T-helper 1 cell treated with Interleukin-12 subunit alpha and Interleukin-12 subunit beta and Interleukin-4 antibody, amounts not matched to agents 30 μg/mL and 1 μg/mL, for 36 hours (primary cell): ENCODE data around the gene HDAC8.
"Not testable (repeated sequence)": the region's sequence is repeated elsewhere in the genome, so short reads cannot be mapped to it uniquely, and the experiment has no call there.

Source experiments
- H3K27ac Mint-ChIP-seq: one replicate; pipeline ENCODE4 v1.8.0; 2021; ENCODE audit warnings: mild to moderate bottlenecking, mixed read lengths
- H3K27me3 Mint-ChIP-seq: one replicate; pipeline ENCODE4 v1.8.0; 2021; ENCODE audit warnings: low read depth, mixed read lengths
- H3K36me3 Mint-ChIP-seq: one replicate; pipeline ENCODE4 v1.8.0; 2021; ENCODE audit warnings: low read depth, mixed read lengths
- H3K4me1 Mint-ChIP-seq: one replicate; pipeline ENCODE4 v1.8.0; 2021; ENCODE audit warnings: low read depth, mixed read lengths
- H3K4me3 Mint-ChIP-seq: one replicate; pipeline ENCODE4 v1.8.0; 2021; ENCODE audit warnings: mild to moderate bottlenecking, moderate library complexity, mixed read lengths
- H3K9me3 Mint-ChIP-seq: one replicate; pipeline ENCODE4 v1.8.0; 2021; ENCODE audit warnings: mixed read lengths

Gene HDAC8

DNA sequence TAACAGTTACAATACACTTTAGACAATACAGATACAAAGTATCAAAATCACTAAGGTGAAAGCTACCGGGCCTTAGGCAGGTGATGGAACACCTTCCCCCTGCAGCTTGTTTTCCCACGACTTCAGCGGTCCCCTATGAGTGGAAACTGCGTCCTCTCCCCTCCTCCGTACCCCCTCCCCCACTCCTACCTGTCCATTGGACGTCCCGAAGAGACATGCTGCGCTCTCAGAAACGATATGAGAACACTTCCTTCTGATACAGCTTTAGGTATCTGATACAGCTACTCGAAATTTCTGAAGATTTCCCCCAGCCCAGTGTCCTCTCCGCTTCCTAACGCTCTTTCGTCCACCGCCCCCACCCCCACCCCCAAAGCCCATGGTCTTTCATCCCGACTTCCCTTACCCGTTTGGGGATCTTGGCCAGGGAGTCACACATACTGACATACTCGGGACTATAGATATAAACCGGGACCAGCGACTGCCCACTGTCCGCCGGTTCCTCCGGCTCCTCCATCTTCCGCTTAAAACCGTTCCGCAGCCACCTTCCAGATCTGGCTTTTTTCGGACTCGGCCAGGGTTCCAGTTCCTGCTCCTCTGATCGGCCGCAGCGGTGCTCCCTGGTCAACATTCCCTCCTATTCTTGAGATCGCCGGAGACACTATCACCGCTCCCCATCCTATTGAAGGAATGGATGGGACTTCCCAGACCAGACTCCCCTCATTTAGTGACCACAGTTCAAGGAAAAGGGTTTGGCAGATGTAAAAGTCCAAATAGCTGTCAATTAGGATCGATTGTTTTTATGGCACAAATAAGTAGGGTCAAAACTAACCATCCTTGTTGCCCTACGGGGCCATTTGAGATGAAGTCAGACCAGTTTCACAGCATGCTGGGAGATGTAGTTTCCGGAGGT is at the start of gene HDAC8:
HDAC8 (minus strand) TSS at position 596 of the 910 bp plus-strand sequence; CDS start at position 514, 82 bp downstream.
- Mint-ChIP-seq H3K27ac (peak within 1 kb of the TSS; percentile 86), H3K4me1 (peaks cover 4% of the 10 kb centered on the region), H3K9me3 (no peaks in the 10 kb centered on the region), H3K27me3 (peaks cover 5% of the 10 kb centered on the region), H3K36me3 (peaks cover 6% of the 10 kb centered on the region), H3K4me3 (peak within 1 kb of the TSS; percentile 95)

DNA sequence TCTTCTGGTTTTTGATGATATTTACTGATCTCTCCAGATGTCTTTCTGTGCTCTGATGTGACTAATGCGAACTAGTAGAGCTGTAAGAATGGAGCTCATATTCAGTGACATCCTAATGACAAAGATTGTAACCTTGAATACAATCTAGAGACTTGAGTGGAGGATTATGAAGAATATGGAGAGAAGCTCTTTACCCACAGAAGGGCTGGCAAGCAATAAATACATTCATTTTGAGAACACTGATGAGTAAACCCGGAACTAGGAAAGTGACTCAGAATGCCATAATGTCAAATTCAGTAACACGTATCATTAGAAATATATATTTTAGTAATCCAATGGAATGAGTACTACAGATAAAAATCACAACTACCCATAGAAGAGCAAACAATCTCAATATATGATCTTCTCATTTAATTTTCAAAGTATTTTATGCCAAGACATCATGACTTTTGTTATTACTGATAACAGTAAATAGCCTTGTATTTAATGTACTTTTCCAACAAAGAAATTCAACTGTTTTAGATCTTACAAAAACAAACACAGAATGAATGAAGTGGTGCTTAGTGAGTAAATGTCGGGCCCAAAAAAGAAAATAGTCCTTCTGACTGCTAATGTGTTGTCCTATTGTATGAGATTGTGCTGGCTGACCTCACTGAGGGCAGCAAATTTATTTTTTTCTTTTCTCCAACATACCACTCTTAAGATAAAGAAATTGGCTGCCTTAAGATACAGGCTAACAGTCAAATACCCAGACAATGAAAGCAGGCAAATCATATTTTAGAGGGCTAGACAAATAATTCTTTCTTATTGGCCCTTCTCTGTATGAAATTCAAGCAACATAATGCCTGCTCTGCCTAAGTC is 49.2 kb upstream of the HDAC8 start:
- H3K27me3 Mint-ChIP-seq, result no peaks in the 10 kb centered on the region
- peaks cover 6% of the 10 kb centered on the region for H3K9me3 Mint-ChIP-seq
- H3K36me3 Mint-ChIP-seq, result peaks cover 2% of the 10 kb centered on the region
- peak overlapping the region; percentile 12 for H3K27ac Mint-ChIP-seq
- peak overlapping the region; percentile 23 for H3K4me3 Mint-ChIP-seq
- H3K4me1 Mint-ChIP-seq, result peaks cover 15% of the 10 kb centered on the region

DNA sequence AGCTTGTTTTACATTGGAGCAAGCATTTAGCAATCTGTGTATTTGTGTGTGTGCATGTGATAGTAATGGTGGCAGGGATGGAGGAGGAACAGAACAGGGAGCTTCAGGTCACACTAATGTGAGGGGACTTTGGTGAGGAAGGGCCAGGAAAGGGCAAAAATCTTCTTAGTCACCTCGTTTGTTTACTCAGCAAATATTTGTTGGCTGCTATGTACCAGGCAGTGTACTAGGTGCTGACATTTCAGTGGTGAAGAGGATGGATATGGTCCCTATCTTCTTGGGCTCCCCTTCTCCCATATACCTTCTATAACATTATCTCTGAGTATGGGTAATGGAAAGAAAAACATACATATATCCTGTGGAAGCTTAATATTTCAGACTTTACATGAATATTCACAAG is 48.5 kb upstream of the HDAC8 start:
- Mint-ChIP-seq H3K4me3 (peak overlapping the region; percentile 23), H3K36me3 (peaks cover 2% of the 10 kb centered on the region), H3K27ac (peak overlapping the region; percentile 39), H3K9me3 (peaks cover 6% of the 10 kb centered on the region), H3K4me1 (peaks cover 15% of the 10 kb centered on the region), H3K27me3 (no peaks in the 10 kb centered on the region)

DNA sequence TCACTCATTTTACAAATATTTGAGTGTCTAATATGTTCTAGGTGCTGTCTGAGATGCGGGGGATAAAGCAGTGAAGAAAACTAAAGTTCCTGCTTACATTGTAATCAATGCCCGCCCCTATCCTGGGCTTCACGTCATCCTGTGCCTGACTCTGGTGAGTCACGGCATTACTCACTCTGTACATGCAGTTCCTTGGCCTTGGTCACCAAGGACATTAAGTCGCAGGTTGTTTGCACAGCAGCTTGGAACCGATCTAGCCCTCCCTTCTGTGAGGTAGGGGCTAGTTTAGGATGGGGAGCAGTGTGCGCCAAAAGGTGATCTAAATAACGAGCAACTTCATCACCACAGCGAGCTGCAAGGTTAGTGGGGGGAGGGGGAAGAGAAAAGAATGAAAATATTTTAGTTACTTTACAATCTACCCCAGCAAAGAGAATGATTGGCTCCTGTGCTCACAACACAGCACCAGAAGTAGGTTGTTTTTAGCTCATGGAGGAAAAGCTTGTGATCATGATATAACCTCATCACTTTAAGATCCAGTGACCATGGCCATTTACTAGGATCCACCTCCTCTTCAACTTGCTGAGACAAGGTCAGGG is 48.0 kb upstream of the HDAC8 start:
- Mint-ChIP-seq H3K4me3 (peak overlapping the region; percentile 65), H3K27ac (peak overlapping the region; percentile 77), H3K36me3 (peaks cover 2% of the 10 kb centered on the region), H3K4me1 (peaks cover 15% of the 10 kb centered on the region), H3K27me3 (no peaks in the 10 kb centered on the region), H3K9me3 (peaks cover 6% of the 10 kb centered on the region)

DNA sequence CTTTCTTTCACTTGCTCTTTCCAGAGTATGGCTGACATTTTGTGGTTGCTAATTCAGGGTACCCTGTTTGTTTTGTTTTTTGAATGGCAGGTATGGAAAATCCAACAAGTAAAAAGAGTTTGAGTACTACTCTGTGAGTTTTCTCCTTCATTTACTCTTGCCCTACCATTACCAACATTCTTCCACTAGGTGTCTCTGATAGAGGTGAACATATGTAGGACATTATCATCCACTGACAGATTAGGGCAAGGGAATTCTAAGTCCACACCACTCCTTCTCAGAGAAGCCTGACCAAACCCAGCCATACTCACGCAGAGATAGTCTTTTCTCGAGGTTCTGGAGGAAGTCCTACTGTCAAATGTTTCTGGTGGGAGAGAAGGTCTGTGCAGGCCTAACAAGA is 36.7 kb upstream of the HDAC8 start:
- Mint-ChIP-seq H3K27ac (no peak overlapping the region), H3K4me3 (no peak overlapping the region), H3K36me3 (peaks cover 2% of the 10 kb centered on the region), H3K9me3 (no peaks in the 10 kb centered on the region), H3K4me1 (peaks cover 3% of the 10 kb centered on the region), H3K27me3 (no peaks in the 10 kb centered on the region)

DNA sequence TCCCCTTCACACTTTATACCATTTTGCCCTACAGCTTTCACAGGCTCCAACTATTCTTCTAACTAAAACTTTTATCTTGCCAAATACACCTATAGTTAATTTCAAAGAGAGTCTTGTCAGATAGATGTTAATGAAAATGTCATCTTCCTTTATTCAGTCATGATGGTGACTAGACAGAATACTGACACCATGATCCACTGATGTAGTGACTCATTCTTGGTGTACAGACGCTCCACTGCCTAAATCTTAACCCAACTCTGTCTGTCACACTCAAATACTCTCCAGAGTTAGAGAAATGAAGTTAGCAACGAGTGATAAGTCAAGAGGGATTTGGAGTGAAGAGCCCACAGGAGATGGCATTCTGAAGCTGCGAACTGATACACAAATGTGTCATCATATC is 32.1 kb upstream of the HDAC8 start:
- Mint-ChIP-seq H3K9me3 (no peaks in the 10 kb centered on the region), H3K4me3 (no peak overlapping the region), H3K27me3 (no peaks in the 10 kb centered on the region), H3K4me1 (peaks cover 3% of the 10 kb centered on the region), H3K36me3 (peaks cover 2% of the 10 kb centered on the region), H3K27ac (peak overlapping the region; percentile 22)

DNA sequence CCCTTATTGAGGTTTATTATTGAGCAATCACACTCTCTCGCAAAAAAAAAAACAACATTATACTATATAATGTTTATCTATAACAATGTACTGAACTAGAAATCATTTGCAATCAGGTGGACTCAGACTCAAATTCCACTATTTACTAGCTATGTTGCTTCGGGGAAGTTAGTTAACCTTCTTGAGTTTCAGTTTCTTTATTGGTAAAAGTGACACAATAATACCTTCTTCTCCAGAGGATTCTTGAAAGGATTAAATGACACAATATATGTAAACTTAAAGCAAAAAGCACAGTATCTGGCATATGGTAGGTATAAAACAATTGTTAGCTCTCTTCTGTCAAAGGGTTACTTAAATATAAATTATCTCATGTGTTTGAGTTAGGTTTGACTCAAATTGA is 31.5 kb upstream of the HDAC8 start:
- Mint-ChIP-seq H3K4me1 (peaks cover 3% of the 10 kb centered on the region), H3K27ac (peak overlapping the region; percentile 26), H3K4me3 (no peak overlapping the region)

DNA sequence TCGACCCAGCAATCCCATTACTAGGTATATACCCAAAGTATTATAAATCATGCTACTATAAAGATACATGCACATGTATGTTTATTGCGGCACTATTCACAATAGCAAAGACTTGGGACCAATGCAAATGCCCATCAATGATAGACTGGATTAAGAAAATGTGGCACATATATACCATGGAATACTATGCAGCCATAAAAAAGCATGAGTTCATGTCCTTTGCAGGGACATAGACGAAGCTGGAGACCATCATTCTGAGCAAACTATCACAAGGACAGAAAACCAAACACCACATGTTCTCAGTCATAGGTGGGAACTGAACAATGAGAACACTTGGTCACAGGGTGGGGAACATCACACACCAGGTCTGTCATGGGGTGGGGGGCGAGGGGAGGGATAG is 18.4 kb upstream of the HDAC8 start:
- not testable (repeated sequence) for H3K4me3 Mint-ChIP-seq, H3K9me3 Mint-ChIP-seq, H3K27me3 Mint-ChIP-seq, H3K4me1 Mint-ChIP-seq, H3K36me3 Mint-ChIP-seq, H3K27ac Mint-ChIP-seq

More for the DNA sequence above, 31.5 kb upstream of the HDAC8 start:
- Mint-ChIP-seq H3K27me3 (no peaks in the 10 kb centered on the region), H3K9me3 (no peaks in the 10 kb centered on the region), H3K36me3 (peaks cover under 1% of the 10 kb centered on the region)

DNA sequence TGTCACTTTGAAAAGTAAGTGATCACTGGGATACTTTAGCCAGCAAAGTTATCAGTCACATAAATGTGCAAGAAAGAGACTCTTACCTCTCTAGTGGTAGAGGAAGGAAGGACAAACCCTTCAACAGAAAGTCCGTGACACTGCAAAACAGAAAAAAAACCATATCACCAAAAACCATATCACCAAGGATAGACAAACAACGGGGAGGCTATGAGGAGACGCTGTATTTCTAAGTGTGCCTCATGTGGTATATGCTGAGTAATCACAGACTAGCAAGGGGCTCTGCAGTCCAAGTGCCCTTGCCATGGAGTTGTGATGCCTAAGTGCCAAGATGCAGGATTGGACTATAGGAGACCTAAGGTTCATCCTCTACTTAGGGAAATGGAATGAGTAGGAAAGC is 11.5 kb upstream of the HDAC8 start:
- Mint-ChIP-seq H3K4me3 (no peak overlapping the region), H3K4me1 (no peaks in the 10 kb centered on the region), H3K27me3 (no peaks in the 10 kb centered on the region), H3K27ac (no peak overlapping the region), H3K9me3 (no peaks in the 10 kb centered on the region), H3K36me3 (no peaks in the 10 kb centered on the region)

DNA sequence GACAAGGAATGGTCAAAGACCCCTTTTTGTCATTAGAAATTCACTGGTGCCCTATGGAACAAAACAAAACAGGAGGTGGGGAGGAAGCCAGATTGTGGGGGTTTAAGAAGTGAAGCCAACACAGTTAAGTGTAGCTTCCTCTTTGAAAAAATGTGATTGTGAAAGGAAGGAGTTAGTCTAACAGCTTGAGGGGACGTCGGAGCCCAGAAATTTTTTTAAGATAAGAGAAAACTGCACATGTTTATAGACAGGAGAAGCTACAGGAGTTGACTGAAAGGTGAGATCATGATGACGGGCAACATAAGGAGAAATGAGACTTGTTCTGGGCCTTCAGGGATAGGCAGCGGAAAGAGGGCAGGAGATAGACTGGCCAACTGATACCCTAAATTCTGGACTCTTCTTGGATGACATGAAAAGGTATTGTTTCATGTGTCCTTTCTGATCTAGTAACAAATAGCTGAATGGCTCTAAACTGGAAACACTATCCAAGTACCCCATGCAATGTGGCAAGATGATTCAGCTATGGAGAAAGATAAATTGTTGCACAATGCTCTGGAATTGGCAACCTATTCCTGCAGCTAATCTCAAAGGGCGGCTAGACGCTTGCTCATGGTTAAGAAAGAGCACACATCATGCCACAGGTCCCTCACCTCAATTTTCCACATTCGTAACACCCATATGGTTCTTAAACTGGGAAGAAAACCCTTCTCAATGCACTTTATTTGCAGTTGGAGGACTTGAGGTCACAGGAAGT is 3.7 kb upstream of the HDAC8 start:
- H3K4me3 Mint-ChIP-seq, result no peak overlapping the region
- peaks cover 4% of the 10 kb centered on the region for H3K4me1 Mint-ChIP-seq
- H3K27me3 Mint-ChIP-seq, result peaks cover 5% of the 10 kb centered on the region
- no peaks in the 10 kb centered on the region for H3K9me3 Mint-ChIP-seq
- no peak overlapping the region for H3K27ac Mint-ChIP-seq
- peaks cover 4% of the 10 kb centered on the region for H3K36me3 Mint-ChIP-seq

DNA sequence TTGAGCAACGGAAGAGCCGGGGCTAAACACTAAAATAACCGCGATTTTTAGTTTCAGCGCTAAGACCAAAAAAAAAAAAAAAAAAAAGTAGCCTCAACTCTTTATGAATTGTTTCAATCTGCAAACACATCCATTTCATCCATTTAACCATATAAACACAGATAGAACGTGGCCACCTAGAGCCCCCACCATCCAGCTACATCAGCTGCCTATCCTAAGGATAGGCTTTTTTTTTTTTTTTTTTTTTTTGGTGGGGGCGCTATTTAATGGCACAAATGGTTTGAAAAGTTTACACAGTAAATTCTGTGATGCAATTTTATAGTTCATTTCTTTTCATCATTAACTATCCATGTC is 492 bp upstream of the HDAC8 start:
- H3K27me3 Mint-ChIP-seq, result peaks cover 5% of the 10 kb centered on the region

DNA sequence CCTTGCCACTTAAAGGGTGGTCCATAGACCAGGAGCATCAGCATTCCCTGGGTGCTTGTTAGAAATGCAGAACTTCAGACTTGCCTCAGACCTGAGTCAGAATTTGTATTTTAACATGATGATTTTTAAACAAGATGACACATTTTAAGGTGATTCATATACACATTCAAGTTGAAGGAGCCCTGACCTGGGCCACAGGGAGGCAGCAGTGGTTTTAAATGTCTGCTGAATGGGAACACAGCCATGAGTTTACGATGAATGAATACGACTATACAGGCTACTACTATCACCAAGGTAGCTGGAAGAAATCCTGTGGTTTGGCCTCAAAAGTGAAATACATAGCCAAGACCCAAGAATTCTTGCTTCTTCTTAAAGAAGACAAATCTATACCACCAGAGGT is 2.9 kb downstream of the HDAC8 start:
- no peak overlapping the region for H3K27ac Mint-ChIP-seq

More for the DNA sequence above, 492 bp upstream of the HDAC8 start:
- Mint-ChIP-seq H3K4me1 (peaks cover 4% of the 10 kb centered on the region), H3K36me3 (peaks cover 6% of the 10 kb centered on the region), H3K27ac (peak overlapping the region; percentile 86), H3K9me3 (no peaks in the 10 kb centered on the region), H3K4me3 (peak overlapping the region; percentile 95)

DNA sequence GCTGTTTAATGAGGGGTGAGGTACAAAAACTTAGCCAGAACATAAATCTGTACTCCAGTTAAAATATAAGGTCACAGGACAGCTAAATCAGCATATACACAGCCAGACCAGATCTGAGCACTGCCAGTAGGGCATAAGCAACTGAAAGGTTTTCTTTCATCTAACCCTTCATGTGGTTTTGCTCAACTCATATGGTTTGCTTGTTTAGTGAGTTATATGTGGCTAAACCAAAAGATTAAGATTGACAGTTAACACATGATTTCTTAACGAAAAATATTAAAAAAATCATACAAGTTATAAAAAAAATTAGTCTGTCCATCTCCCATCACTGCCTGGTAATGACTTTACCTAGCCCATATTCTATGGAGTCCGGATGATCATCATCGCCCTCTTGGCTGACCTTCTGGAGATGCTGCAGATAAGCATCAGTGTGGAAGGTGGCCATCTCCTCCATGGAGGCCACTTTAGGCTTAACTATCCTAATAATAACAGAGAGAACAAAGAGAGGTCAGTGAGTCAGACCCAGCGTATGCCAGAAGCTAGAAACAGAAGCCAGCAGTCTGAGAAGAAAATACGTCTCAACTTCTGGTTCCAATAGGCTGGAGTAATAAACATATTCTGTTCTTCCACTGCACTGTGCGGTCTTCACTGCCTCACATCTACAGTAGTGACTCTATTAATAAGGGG is 4.1 kb downstream of the HDAC8 start:
- H3K4me3 Mint-ChIP-seq, result no peak overlapping the region
- no peaks in the 10 kb centered on the region for H3K27me3 Mint-ChIP-seq
- H3K36me3 Mint-ChIP-seq, result peaks cover 12% of the 10 kb centered on the region
- no peaks in the 10 kb centered on the region for H3K9me3 Mint-ChIP-seq
- no peak overlapping the region for H3K27ac Mint-ChIP-seq
- peaks cover 4% of the 10 kb centered on the region for H3K4me1 Mint-ChIP-seq

More for the DNA sequence above, 2.9 kb downstream of the HDAC8 start:
- peaks cover 12% of the 10 kb centered on the region for H3K36me3 Mint-ChIP-seq
- H3K9me3 Mint-ChIP-seq, result no peaks in the 10 kb centered on the region
- peaks cover 4% of the 10 kb centered on the region for H3K4me1 Mint-ChIP-seq
- no peak overlapping the region for H3K4me3 Mint-ChIP-seq
- no peaks in the 10 kb centered on the region for H3K27me3 Mint-ChIP-seq
